Left lung (tissue), 10 donors: ENCODE results near the gene VWC2. TPM values are rescaled to one million over a fixed set of nuclear protein-coding genes. Genes with fewer than 3 reads are reported as not detected.
"Not testable (repeated sequence)": the region's sequence is repeated elsewhere in the genome, so short reads cannot be mapped to it uniquely, and the experiment has no call there.

Source experiments
- ATAC-seq: fragments of 200-7000 bp; cut with Tn5 transposase; one replicate; pipeline ENCODE4 v1.9.1; 2020; ENCODE audit warnings: moderate library complexity
- DNase-seq, 4 donors: peaks; one replicate each; pipeline ENCODE4 v3.0.0-alpha.2; 2013 to 2020
- H3K27ac ChIP-seq, 2 donors: fragments of 200-600 bp; sonication (generic) in 1 of 2; one replicate each; pipeline versions ENCODE4 v1.5.0 to v1.8.0; 2020 to 2021
- H3K27me3 ChIP-seq, 2 donors: fragments of 200-600 bp; sonication (generic) in 1 of 2; one replicate each; pipeline versions ENCODE4 v1.5.0 to v1.8.0; 2020 to 2021
- H3K36me3 ChIP-seq, 2 donors: fragments of 200-600 bp; sonication (generic) in 1 of 2; one replicate each; pipeline versions ENCODE4 v1.5.0 to v1.8.0; 2020 to 2021
- H3K4me1 ChIP-seq, 2 donors: fragments of 200-600 bp; one replicate each; pipeline ENCODE4 v1.8.0; 2021
- H3K4me3 ChIP-seq, 2 donors: fragments of 200-600 bp; sonication (generic) in 1 of 2; one replicate each; pipeline versions ENCODE4 v1.5.0 to v1.8.0; 2020 to 2021; ENCODE audit warnings: mild to moderate bottlenecking in 1 of 2
- H3K9me3 ChIP-seq, 2 donors: fragments of 200-600 bp; sonication (generic) in 1 of 2; one replicate each; pipeline versions ENCODE4 v1.5.0 to v1.8.0; 2020 to 2021
- intact Hi-C, 2 donors: fragments of 100-400 bp; cut with DNase I; formaldehyde crosslinking; loops; one replicate each; pipeline versions ENCODE4 v1.11.2 to v1.14.2; 2022
- polyA plus RNA-seq, 6 donors: library from polyadenylated mRNA; unstranded; fragments of 120-200 nt; gene quantifications; one replicate each; pipeline ENCODE4 v1.2.1, GENCODE V29; 2013; ENCODE audit not compliant: insufficient read length in 6 of 6
- total RNA-seq, 2 donors: library from RNA; stranded (reverse); fragmentation: NEBNext Ultra II Directional; extraction: Animal tissue kit (Norgen Biotek cat#: 25700); gene quantifications; one replicate each; pipeline ENCODE4 v1.2.1, GENCODE V29; 2021
- TF ChIP-seq, protein P1 (sequence below), 2 donors: fragments of 200-600 bp; sonication (generic) in 1 of 2; IDR thresholded peaks; one replicate each; pipeline versions ENCODE4 v1.5.0 to v1.8.0; 2021; ENCODE audit warnings: antibody characterized with exemption in 2 of 2
- donor health status: DM: no; HTN: yes; CAD: no.
- donor health status: DM: no; HTN: no; CAD: no.

Gene VWC2
- total and polyA plus RNA-seq, 8 donors: 0.01 to 0.10 (median 0.02) TPM; not detected in 1

- DNase-seq (no peak), ATAC-seq (no peak)
- H3K36me3 ChIP-seq: no peaks in the 10 kb centered on the region
- intact Hi-C loops: no loop called here
- no peak overlapping the region for H3K4me3 ChIP-seq
- no peaks in the 10 kb centered on the region for H3K4me1 ChIP-seq
- no peaks in the 10 kb centered on the region for H3K9me3 ChIP-seq
- H3K27ac ChIP-seq: no peak overlapping the region
- TF ChIP-seq, protein P1, sequence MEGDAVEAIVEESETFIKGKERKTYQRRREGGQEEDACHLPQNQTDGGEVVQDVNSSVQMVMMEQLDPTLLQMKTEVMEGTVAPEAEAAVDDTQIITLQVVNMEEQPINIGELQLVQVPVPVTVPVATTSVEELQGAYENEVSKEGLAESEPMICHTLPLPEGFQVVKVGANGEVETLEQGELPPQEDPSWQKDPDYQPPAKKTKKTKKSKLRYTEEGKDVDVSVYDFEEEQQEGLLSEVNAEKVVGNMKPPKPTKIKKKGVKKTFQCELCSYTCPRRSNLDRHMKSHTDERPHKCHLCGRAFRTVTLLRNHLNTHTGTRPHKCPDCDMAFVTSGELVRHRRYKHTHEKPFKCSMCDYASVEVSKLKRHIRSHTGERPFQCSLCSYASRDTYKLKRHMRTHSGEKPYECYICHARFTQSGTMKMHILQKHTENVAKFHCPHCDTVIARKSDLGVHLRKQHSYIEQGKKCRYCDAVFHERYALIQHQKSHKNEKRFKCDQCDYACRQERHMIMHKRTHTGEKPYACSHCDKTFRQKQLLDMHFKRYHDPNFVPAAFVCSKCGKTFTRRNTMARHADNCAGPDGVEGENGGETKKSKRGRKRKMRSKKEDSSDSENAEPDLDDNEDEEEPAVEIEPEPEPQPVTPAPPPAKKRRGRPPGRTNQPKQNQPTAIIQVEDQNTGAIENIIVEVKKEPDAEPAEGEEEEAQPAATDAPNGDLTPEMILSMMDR (IDR thresholded peaks at IDR 0.05): no peak
- H3K27me3 ChIP-seq: no peaks in the 10 kb centered on the region
Measured at GRCh38 chr7:49848211-49848841, 74.9 kb downstream of the VWC2 start.

- Histone ChIP-seq H3K4me1 (no peaks in the 10 kb centered on the region), H3K36me3 (no peaks in the 10 kb centered on the region), H3K4me3 (no peak overlapping the region), H3K9me3 (no peaks in the 10 kb centered on the region), H3K27ac (no peak overlapping the region), H3K27me3 (no peaks in the 10 kb centered on the region)
- intact Hi-C loops: no loop called here
- DNase-seq (no peak), ATAC-seq (no peak)
- TF ChIP-seq, protein P1 (IDR thresholded peaks at IDR 0.05): no peak
Measured at GRCh38 chr7:49850921-49851613, 77.6 kb downstream of the VWC2 start.

GRCh38 chr7:49851614-49851934 lies 78.1 kb downstream of the VWC2 start:
- H3K4me1 ChIP-seq, H3K36me3 ChIP-seq, H3K9me3 ChIP-seq, H3K27ac ChIP-seq, DNase-seq, intact Hi-C loops, H3K4me3 ChIP-seq, H3K27me3 ChIP-seq, ATAC-seq: not testable (repeated sequence)

DNA sequence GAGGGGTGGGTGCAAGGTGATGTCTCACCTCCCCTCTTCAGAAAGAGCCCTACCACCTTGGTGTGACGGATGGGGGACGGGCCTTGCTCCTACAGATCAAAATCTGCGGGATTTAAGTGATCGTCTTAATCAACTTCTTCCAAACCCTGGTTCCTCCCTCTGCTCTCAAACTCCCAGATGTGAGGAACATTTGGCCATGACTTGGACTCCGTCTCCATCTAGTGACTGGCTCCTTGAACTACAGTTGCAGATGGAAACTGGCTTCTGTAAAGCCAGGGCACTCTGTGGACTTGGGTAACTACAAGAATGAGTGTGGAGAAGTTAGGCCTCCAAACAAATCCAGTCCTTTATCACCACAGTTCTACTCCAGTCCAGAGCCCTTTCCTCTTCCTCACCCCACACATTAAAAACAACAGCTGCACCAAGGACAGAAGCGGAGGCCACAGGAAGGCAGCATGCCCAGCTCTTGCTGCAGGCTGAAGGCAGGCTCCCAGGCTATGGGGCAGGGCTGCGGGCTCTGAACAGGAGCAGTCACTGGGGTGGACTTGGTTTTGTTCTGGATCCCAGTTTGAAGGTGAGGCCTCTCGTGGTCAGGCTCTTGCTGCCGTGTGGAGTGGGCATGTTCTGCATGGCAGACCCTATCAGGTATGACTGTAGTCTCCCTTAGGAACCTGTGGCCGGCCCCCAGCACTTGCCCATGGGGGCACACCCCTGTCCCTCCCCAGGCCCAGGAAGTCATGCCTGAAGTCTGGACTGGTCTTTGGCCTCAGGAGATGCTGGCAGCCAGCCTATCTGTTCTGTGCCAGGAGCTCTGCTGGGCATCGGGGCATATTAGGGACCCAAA lies 79.4 kb downstream of the VWC2 start:
- Histone ChIP-seq H3K4me3 (no peak overlapping the region), H3K9me3 (no peaks in the 10 kb centered on the region), H3K4me1 (no peaks in the 10 kb centered on the region), H3K27me3 (no peaks in the 10 kb centered on the region), H3K36me3 (no peaks in the 10 kb centered on the region), H3K27ac (no peak overlapping the region)
- intact Hi-C loops: no loop called here
- DNase-seq (peak in 3 of 4 donors; percentile 25 to 58 (median 57)), ATAC-seq (peak; percentile 79)
- TF ChIP-seq, protein P1 (IDR thresholded peaks at IDR 0.05): peak; percentile 40 to 55

- TF ChIP-seq, protein P1 (IDR thresholded peaks at IDR 0.05): no peak
- Histone ChIP-seq H3K27me3 (no peaks in the 10 kb centered on the region), H3K4me1 (no peaks in the 10 kb centered on the region), H3K9me3 (no peaks in the 10 kb centered on the region), H3K4me3 (no peak overlapping the region), H3K27ac (no peak overlapping the region), H3K36me3 (no peaks in the 10 kb centered on the region)
- ATAC-seq (no peak), DNase-seq (no peak)
- intact Hi-C loops: no loop called here
Measured at GRCh38 chr7:49855281-49855980, 82.0 kb downstream of the VWC2 start.
